ENCODE results near the gene RMND5A.

Gene RMND5A

GRCh38 chr2:86818114-86818801 lies 98.2 kb downstream of the RMND5A start:
- Histone ChIP-seq H2AFZ (ENCODE audit: low read depth) (no peak overlapping the region), H4K20me1 (ENCODE audit: insufficient read depth) (no peaks in the 10 kb centered on the region), H3K27ac (no peak overlapping the region), H3K4me2 (no peak overlapping the region), H3K4me3 (IDR thresholded peaks at IDR 0.05; ENCODE audit: insufficient read depth, low read depth, low read length) (no peak overlapping the region), H3K79me2 (ENCODE audit: insufficient read depth, low read depth) (no peaks in the 10 kb centered on the region), H3K27me3 (ENCODE audit: insufficient read depth, low read depth) (no peaks in the 10 kb centered on the region), H3K36me3 (ENCODE audit: insufficient read depth) (no peaks in the 10 kb centered on the region), H3K9ac (no peak overlapping the region), H3K4me1 (ENCODE audit: low read depth, poor library complexity, severe bottlenecking) (no peaks in the 10 kb centered on the region)
- no peak for TF ChIP-seq CTCF (conservative IDR thresholded peaks at IDR 0.05; ENCODE audit: low read depth, low read length)

- Histone ChIP-seq H2AFZ (ENCODE audit: low read depth) (no peak overlapping the region), H3K36me3 (ENCODE audit: insufficient read depth) (no peaks in the 10 kb centered on the region), H3K4me1 (ENCODE audit: low read depth, poor library complexity, severe bottlenecking) (no peaks in the 10 kb centered on the region), H4K20me1 (ENCODE audit: insufficient read depth) (no peaks in the 10 kb centered on the region), H3K27ac (no peak overlapping the region), H3K9ac (no peak overlapping the region), H3K79me2 (ENCODE audit: insufficient read depth, low read depth) (no peaks in the 10 kb centered on the region), H3K4me2 (no peak overlapping the region), H3K4me3 (IDR thresholded peaks at IDR 0.05; ENCODE audit: insufficient read depth, low read depth, low read length) (no peak overlapping the region), H3K27me3 (ENCODE audit: insufficient read depth, low read depth) (no peaks in the 10 kb centered on the region)
- no peak for TF ChIP-seq CTCF (conservative IDR thresholded peaks at IDR 0.05; ENCODE audit: low read depth, low read length)
Observed at GRCh38 chr2:86818957-86819356, 98.9 kb downstream of the RMND5A start.

GRCh38 chr2:86821306-86821705 lies 101.2 kb downstream of the RMND5A start:
- no peaks in the 10 kb centered on the region for H4K20me1 ChIP-seq (ENCODE audit: insufficient read depth)
- H3K4me2 ChIP-seq = no peak overlapping the region
- H3K36me3 ChIP-seq (ENCODE audit: insufficient read depth) = no peaks in the 10 kb centered on the region
- H2AFZ ChIP-seq (ENCODE audit: low read depth) = no peak overlapping the region
- no peak overlapping the region for H3K27ac ChIP-seq
- H3K79me2 ChIP-seq (ENCODE audit: insufficient read depth, low read depth) = no peaks in the 10 kb centered on the region
- no peaks in the 10 kb centered on the region for H3K27me3 ChIP-seq (ENCODE audit: insufficient read depth, low read depth)
- no peak overlapping the region for H3K9ac ChIP-seq
- no peak for TF ChIP-seq CTCF (conservative IDR thresholded peaks at IDR 0.05; ENCODE audit: low read depth, low read length)
- no peaks in the 10 kb centered on the region for H3K4me1 ChIP-seq (ENCODE audit: low read depth, poor library complexity, severe bottlenecking)
- no peak overlapping the region for H3K4me3 ChIP-seq (IDR thresholded peaks at IDR 0.05; ENCODE audit: insufficient read depth, low read depth, low read length)

GRCh38 chr2:86821842-86822241 lies 101.8 kb downstream of the RMND5A start:
- no peak overlapping the region for H3K9ac ChIP-seq
- no peak overlapping the region for H3K27ac ChIP-seq
- no peaks in the 10 kb centered on the region for H3K27me3 ChIP-seq (ENCODE audit: insufficient read depth, low read depth)
- H3K79me2 ChIP-seq (ENCODE audit: insufficient read depth, low read depth) = no peaks in the 10 kb centered on the region
- H3K36me3 ChIP-seq (ENCODE audit: insufficient read depth) = no peaks in the 10 kb centered on the region
- no peak overlapping the region for H2AFZ ChIP-seq (ENCODE audit: low read depth)
- no peak overlapping the region for H3K4me3 ChIP-seq (IDR thresholded peaks at IDR 0.05; ENCODE audit: insufficient read depth, low read depth, low read length)
- no peak overlapping the region for H3K4me2 ChIP-seq
- no peak for TF ChIP-seq CTCF (conservative IDR thresholded peaks at IDR 0.05; ENCODE audit: low read depth, low read length)
- H4K20me1 ChIP-seq (ENCODE audit: insufficient read depth) = no peaks in the 10 kb centered on the region
- H3K4me1 ChIP-seq (ENCODE audit: low read depth, poor library complexity, severe bottlenecking) = no peaks in the 10 kb centered on the region
